ENCODE data around the gene ABCG1. TPM values are rescaled to one million over a fixed set of nuclear protein-coding genes. Genes with fewer than 3 reads are reported as not detected.

ABCG1 gene
- total and polyA plus RNA-seq, 2 of the 4 experiments (the other 2 are of a cell fraction): 0.19 to 0.36 TPM

DNA sequence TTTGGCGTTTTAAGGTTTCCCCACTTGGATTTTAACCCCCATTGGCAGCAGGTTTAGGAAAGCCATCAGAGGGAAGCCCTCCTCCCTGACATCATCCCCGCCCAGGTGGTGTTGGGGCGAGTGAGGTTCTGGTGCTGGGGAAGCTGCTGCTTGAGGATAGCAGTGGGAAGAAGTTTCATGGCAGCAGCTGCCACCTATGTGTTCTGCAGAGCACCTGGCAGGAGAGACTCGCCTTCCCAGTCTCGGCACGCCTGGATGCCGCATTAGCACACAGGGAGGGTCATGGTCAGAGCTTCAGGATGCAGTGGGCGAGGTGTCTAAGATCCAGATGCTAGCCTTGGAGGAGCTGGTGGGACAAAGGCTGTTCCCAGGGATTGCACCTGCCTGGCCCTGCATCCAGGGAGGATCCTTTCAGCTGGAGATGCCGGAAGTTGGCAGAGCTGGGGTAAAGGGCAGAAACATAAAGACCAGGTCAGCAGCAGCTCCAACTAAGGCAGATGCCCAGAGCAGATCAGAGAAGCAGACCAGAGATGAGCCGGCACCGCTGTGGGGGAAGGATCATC, 33.9 kb downstream of the ABCG1 start:
- Histone ChIP-seq H3K4me1 (ENCODE audit: control insufficient read depth, insufficient read depth, low read length) (peaks cover 2% of the 10 kb centered on the region; the same call in 1 of the 2 replicates), H4K20me1 (ENCODE audit: insufficient read depth, low read length) (no peaks in the 10 kb centered on the region; the same call in 1 of the 2 replicates), H3K14ac (replicated peaks; ENCODE audit: low read depth, low read length) (no peak overlapping the region), H4K91ac (ENCODE audit: insufficient read depth, low read depth, low read length) (no peak overlapping the region), H4K5ac (ENCODE audit: low read depth, low read length) (no peak overlapping the region), H3K79me1 (ENCODE audit: low read depth in 1 of 2, low read length in 2 of 2) (no peaks in the 10 kb centered on the region), H2BK5ac (ENCODE audit: low read depth, low read length, poor library complexity, severe bottlenecking) (no peak overlapping the region), H3K9me3 (ENCODE audit: control insufficient read depth, insufficient read depth, low read length) (no peaks in the 10 kb centered on the region), H3K4me2 (ENCODE audit: low read depth, low read length) (no peak overlapping the region), H3K36me3 (ENCODE audit: control insufficient read depth, insufficient read depth, low read length) (no peaks in the 10 kb centered on the region), H2BK120ac (ENCODE audit: low read depth, low read length) (no peak overlapping the region), H3K9ac (ENCODE audit: low read depth, low read length) (no peak overlapping the region), H2AFZ (replicated peaks; ENCODE audit: low read length, poor library complexity) (no peak overlapping the region), H3K27me3 (ENCODE audit: control insufficient read depth, insufficient read depth, low read length) (peaks cover 25% of the 10 kb centered on the region), H3K56ac (ENCODE audit: extremely low read depth, insufficient read depth, low read length) (no peak overlapping the region), H3K18ac (ENCODE audit: low read depth, low read length) (no peak overlapping the region), H2AK9ac (replicated peaks; ENCODE audit: low read depth, low read length, poor library complexity) (no peak overlapping the region), H3K9me1 (ENCODE audit: insufficient read depth, low read length) (no peaks in the 10 kb centered on the region; the same call in 1 of the 2 replicates), H2BK15ac (ENCODE audit: low read depth, low read length) (no peak overlapping the region), H2BK20ac (ENCODE audit: low read depth, low read length) (no peak overlapping the region), H4K8ac (ENCODE audit: low read depth in 2 of 2, low read length in 2 of 2) (no peak overlapping the region), H2AK5ac (ENCODE audit: low read depth, low read length) (no peak overlapping the region), H3K23ac (ENCODE audit: low read depth, low read length) (no peak overlapping the region), H3K27ac (ENCODE audit: insufficient read depth, low read length) (no peak overlapping the region), H3K4ac (ENCODE audit: low read depth, low read length) (no peak overlapping the region), H3K4me3 (ENCODE audit: insufficient read depth, low read depth, low read length) (no peak overlapping the region)
- dilution Hi-C loops (cut with HindIII; ENCODE audit: low sequenced_read_pairs, unreplicated experiment) (no loop called here), in situ Hi-C loops (cut with MboI; ENCODE audit: low sequenced_read_pairs) (no loop called here), intact Hi-C loops (cut with micrococcal nuclease) (no loop called here)
- POLR2A ChIA-PET (ENCODE audit: unreplicated experiment): no interaction called here
- ATAC-seq (ENCODE audit: low read depth) (no peak), DNase-seq (no peak)
- BruUV-seq (replicated peaks): no TSS peak
- CTCF ChIA-PET: no interaction called here
- WGBS, 2 experiments (ENCODE audit: extremely low coverage in 2 of 2, insufficient read length in 1 of 2): 83% methylated on average over 1 of the region's 11 CpGs; no CpG with 5 or more reads in 1 of the 2 experiments
- TF ChIP-seq MAFK (IDR thresholded peaks at IDR 0.05; ENCODE audit: low read depth, low read length) (no peak), SMC3 (IDR thresholded peaks at IDR 0.05; ENCODE audit: low read depth, low read length) (no peak), NFE2L2 (IDR thresholded peaks at IDR 0.05; ENCODE audit: low read depth, low read length) (no peak), POLR2A (IDR thresholded peaks at IDR 0.05; ENCODE audit: low read depth, low read length) (no peak), FOS (IDR thresholded peaks at IDR 0.05; ENCODE audit: low read depth, low read length) (no peak), CEBPB (IDR thresholded peaks at IDR 0.05; ENCODE audit: low read depth, low read length) (no peak), MXI1 (IDR thresholded peaks at IDR 0.05; ENCODE audit: borderline replicate concordance, low read depth, low read length) (no peak), CHD1 (IDR thresholded peaks at IDR 0.05; ENCODE audit: low read depth, low read length) (no peak), MAZ (IDR thresholded peaks at IDR 0.05; ENCODE audit: borderline replicate concordance, low read depth, low read length) (no peak), RCOR1 (IDR thresholded peaks at IDR 0.05; ENCODE audit: insufficient replicate concordance, low read length) (no peak), RFX5 (IDR thresholded peaks at IDR 0.05; ENCODE audit: low read depth, low read length) (no peak), RAD21 (IDR thresholded peaks at IDR 0.05; ENCODE audit: low read length) (no peak), BHLHE40 (IDR thresholded peaks at IDR 0.05; ENCODE audit: low read depth, low read length) (no peak)
- TF ChIP-seq, protein P1, sequence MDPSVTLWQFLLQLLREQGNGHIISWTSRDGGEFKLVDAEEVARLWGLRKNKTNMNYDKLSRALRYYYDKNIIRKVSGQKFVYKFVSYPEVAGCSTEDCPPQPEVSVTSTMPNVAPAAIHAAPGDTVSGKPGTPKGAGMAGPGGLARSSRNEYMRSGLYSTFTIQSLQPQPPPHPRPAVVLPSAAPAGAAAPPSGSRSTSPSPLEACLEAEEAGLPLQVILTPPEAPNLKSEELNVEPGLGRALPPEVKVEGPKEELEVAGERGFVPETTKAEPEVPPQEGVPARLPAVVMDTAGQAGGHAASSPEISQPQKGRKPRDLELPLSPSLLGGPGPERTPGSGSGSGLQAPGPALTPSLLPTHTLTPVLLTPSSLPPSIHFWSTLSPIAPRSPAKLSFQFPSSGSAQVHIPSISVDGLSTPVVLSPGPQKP (IDR thresholded peaks at IDR 0.05; ENCODE audit: borderline replicate concordance, low read depth, low read length): no peak
- TF ChIP-seq, protein P2, sequence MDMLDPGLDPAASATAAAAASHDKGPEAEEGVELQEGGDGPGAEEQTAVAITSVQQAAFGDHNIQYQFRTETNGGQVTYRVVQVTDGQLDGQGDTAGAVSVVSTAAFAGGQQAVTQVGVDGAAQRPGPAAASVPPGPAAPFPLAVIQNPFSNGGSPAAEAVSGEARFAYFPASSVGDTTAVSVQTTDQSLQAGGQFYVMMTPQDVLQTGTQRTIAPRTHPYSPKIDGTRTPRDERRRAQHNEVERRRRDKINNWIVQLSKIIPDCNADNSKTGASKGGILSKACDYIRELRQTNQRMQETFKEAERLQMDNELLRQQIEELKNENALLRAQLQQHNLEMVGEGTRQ (IDR thresholded peaks at IDR 0.05; ENCODE audit: low read depth, low read length): no peak
- TF ChIP-seq, protein P3, sequence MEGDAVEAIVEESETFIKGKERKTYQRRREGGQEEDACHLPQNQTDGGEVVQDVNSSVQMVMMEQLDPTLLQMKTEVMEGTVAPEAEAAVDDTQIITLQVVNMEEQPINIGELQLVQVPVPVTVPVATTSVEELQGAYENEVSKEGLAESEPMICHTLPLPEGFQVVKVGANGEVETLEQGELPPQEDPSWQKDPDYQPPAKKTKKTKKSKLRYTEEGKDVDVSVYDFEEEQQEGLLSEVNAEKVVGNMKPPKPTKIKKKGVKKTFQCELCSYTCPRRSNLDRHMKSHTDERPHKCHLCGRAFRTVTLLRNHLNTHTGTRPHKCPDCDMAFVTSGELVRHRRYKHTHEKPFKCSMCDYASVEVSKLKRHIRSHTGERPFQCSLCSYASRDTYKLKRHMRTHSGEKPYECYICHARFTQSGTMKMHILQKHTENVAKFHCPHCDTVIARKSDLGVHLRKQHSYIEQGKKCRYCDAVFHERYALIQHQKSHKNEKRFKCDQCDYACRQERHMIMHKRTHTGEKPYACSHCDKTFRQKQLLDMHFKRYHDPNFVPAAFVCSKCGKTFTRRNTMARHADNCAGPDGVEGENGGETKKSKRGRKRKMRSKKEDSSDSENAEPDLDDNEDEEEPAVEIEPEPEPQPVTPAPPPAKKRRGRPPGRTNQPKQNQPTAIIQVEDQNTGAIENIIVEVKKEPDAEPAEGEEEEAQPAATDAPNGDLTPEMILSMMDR (conservative IDR thresholded peaks at IDR 0.05; ENCODE audit: low read depth, low read length): no peak
